Measurements from ENCODE around the gene TNNC2. TPM values are rescaled to one million over a fixed set of nuclear protein-coding genes. Genes with fewer than 3 reads are reported as not detected.

Gene TNNC2
- total RNA-seq, 1 experiment from 2014 or later = not detected

DNA sequence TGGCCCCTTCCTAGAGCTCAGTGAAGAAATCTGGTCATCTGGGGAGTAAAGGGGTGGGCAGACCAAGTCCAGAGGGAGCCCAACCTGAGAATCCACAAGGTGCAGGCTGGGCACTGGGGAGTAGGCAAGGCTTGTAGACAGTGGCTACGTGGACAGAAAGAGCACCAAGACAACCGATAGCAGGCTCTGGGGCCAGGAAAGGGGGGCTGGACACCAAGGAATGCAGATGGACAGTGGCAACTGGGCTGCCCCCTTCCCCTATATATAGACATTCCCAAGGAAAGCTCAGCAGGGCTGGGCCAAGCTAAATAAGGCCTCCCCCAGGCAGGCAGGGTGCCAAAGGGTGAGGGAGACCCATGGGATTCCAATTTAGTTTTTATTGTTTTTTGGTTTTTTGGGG lies 1.5 kb upstream of the TNNC2 start:
- no peaks in the 10 kb centered on the region for H3K9me3 Mint-ChIP-seq (ENCODE audit: unreplicated experiment)
- no peaks in the 10 kb centered on the region for H3K27me3 Mint-ChIP-seq (ENCODE audit: insufficient read depth, unreplicated experiment)
- no peak overlapping the region for H3K4me3 Mint-ChIP-seq (ENCODE audit: unreplicated experiment)
- H3K36me3 Mint-ChIP-seq (ENCODE audit: insufficient read depth, unreplicated experiment) = no peaks in the 10 kb centered on the region
- no TSS peak for BruUV-seq (replicated peaks)
- no peak for DNase-seq (ENCODE audit: unreplicated experiment)
- no peak overlapping the region for H3K27ac Mint-ChIP-seq (ENCODE audit: low read depth, unreplicated experiment)
- ChIA-PET CTCF (no interaction called here), POLR2A (interaction anchor here (0.5 to 1.0 kb wide), 3 partner anchors 11 to 407 kb away, joined by 3 read pairs; no protein-coding TSS in a partner anchor)
- peaks cover 8% of the 10 kb centered on the region for H3K4me1 Mint-ChIP-seq (ENCODE audit: insufficient read depth, unreplicated experiment)
- no peak for TF ChIP-seq CTCF (IDR thresholded peaks at IDR 0.05; ENCODE audit: unreplicated experiment)
- intact Hi-C loops (cut with micrococcal nuclease) = no loop called here

GRCh38 chr20:45827712-45828111 lies 600 bp upstream of the TNNC2 start:
- Mint-ChIP-seq H3K36me3 (ENCODE audit: insufficient read depth, unreplicated experiment) (no peaks in the 10 kb centered on the region), H3K9me3 (ENCODE audit: unreplicated experiment) (no peaks in the 10 kb centered on the region), H3K4me1 (ENCODE audit: insufficient read depth, unreplicated experiment) (peaks cover under 1% of the 10 kb centered on the region), H3K4me3 (ENCODE audit: unreplicated experiment) (no peak overlapping the region), H3K27me3 (ENCODE audit: insufficient read depth, unreplicated experiment) (no peaks in the 10 kb centered on the region), H3K27ac (ENCODE audit: low read depth, unreplicated experiment) (no peak overlapping the region)
- no peak for TF ChIP-seq CTCF (IDR thresholded peaks at IDR 0.05; ENCODE audit: unreplicated experiment)
- POLR2A ChIA-PET = interaction anchor here (0.8 kb wide), 1 partner anchor 107 kb away, joined by 3 read pairs; the partner anchor contains the start of gene PCIF1
- no TSS peak for BruUV-seq (replicated peaks)
- no peak for DNase-seq (ENCODE audit: unreplicated experiment)
- CTCF ChIA-PET = no interaction called here
- intact Hi-C loops (cut with micrococcal nuclease) = no loop called here

DNA sequence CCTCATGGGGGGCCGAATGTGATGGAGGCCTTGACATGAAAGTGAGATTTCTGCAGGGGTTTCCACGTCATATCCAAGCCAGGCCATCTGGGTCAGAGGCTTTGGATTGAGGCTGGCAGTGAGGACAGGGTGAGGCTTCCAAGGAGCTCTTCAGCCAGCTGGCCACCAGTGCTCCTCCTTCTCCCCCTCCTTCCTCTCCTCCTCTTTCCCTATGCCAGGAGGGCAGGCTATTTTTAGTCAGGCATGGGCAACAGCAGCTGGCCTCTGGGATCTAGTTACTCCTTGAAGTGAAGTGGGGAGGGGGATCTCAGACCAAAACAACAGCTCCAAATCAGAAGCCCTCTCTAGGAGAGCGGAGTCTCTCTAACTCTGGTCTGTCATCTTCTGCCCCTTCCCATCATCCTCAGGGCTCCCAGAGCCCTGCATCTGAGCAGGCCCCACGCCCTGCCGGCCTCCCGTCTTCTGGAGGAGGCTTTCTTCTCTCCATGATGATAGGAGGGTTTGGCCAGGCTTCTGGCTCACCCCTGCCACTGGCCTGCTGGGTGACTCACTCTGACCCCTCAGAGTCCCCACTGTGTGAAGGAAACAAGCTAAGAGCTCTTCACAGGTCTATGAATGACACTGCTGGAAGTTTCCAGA lies 612 bp downstream of the TNNC2 start:
- H3K36me3 Mint-ChIP-seq (ENCODE audit: insufficient read depth, unreplicated experiment) = no peaks in the 10 kb centered on the region
- peaks cover 5% of the 10 kb centered on the region for H3K4me1 Mint-ChIP-seq (ENCODE audit: insufficient read depth, unreplicated experiment)
- no peak for DNase-seq (ENCODE audit: unreplicated experiment)
- intact Hi-C loops (cut with micrococcal nuclease) = no loop called here
- no peaks in the 10 kb centered on the region for H3K9me3 Mint-ChIP-seq (ENCODE audit: unreplicated experiment)
- peaks cover under 1% of the 10 kb centered on the region for H3K27me3 Mint-ChIP-seq (ENCODE audit: insufficient read depth, unreplicated experiment)
- BruUV-seq (replicated peaks) = no TSS peak
- H3K27ac Mint-ChIP-seq (ENCODE audit: low read depth, unreplicated experiment) = no peak overlapping the region
- CTCF ChIA-PET = interaction anchor here (0.5 to 1.7 kb wide), 2 partner anchors 27 to 190 kb away, joined by 3 to 12 read pairs; no protein-coding TSS in a partner anchor
- no peak overlapping the region for H3K4me3 Mint-ChIP-seq (ENCODE audit: unreplicated experiment)
- TF ChIP-seq CTCF (IDR thresholded peaks at IDR 0.05; ENCODE audit: unreplicated experiment) = no peak
- POLR2A ChIA-PET = interaction anchor here (0.7 to 1.3 kb wide), 4 partner anchors 9 to 47 kb away, joined by 3 to 5 read pairs (median 3); partner anchors contain the start of gene UBE2C

DNA sequence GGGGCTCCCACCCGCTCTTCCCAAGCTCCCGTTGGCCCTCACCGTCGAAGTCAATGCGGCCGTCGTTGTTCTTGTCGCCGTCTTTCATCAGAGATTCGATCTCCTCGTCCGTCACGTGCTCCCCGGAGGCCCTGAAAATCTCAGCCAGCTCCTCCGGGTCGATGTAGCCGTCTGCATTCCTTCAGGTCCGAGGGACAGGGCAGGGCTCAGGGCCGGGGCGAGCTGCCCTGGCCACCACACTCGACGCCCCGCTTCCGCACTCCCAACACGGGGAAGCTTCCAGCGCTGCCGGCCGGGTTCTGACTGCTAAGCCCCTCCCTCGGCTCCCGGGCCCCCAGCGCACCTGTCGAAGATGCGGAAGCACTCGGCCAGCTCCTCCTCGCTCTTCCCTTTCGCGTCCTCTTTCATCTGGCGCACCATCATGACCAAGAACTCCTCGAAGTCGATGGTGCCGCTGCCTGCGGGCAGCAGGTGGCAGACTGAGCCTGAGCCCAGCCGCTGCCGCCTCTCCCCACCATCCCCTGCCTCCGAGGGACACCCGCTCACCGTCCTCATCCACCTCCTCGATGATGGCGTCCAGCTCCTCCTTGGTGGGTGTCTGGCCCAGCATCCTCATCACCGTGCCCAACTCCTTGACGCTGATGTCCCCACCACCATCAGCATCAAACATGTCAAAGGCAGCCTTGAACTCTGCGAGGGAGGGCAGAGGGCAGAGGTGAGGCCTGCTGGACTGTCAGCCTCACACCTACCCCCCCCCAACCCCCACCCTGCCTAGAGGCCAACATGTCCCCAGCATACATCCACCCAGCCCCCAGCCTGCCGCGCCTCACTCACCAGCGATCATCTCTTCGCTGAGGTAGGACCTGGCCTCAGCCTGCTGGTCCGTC lies 2.9 kb downstream of the TNNC2 start:
- no peak for TF ChIP-seq CTCF (IDR thresholded peaks at IDR 0.05; ENCODE audit: unreplicated experiment)
- H3K4me1 Mint-ChIP-seq (ENCODE audit: insufficient read depth, unreplicated experiment) = peaks cover 5% of the 10 kb centered on the region
- no TSS peak for BruUV-seq (replicated peaks)
- intact Hi-C loops (cut with micrococcal nuclease) = no loop called here
- ChIA-PET CTCF (interaction anchor here (0.7 to 1.0 kb wide), 3 partner anchors 11 to 119 kb away, joined by 3 read pairs; no protein-coding TSS in a partner anchor), POLR2A (interaction anchor here (0.6 to 1.5 kb wide), 3 partner anchors 10 to 43 kb away, joined by 3 to 6 read pairs (median 4); partner anchors contain the start of gene SNX21)
- DNase-seq (ENCODE audit: unreplicated experiment) = no peak
- no peak overlapping the region for H3K4me3 Mint-ChIP-seq (ENCODE audit: unreplicated experiment)
- peak overlapping the region; percentile 22 for H3K27ac Mint-ChIP-seq (ENCODE audit: low read depth, unreplicated experiment)
- H3K27me3 Mint-ChIP-seq (ENCODE audit: insufficient read depth, unreplicated experiment) = peaks cover 10% of the 10 kb centered on the region
- H3K9me3 Mint-ChIP-seq (ENCODE audit: unreplicated experiment) = no peaks in the 10 kb centered on the region
- H3K36me3 Mint-ChIP-seq (ENCODE audit: insufficient read depth, unreplicated experiment) = no peaks in the 10 kb centered on the region
